LNCAP (cell line): ENCODE data around the gene PRSS22.

Experiments
- TF ChIP-seq, protein P1 (sequence below): fragments of 450-650 bp; IDR thresholded peaks from 2 replicates; pipeline ENCODE4 v1.5.1; 2017; ENCODE audit warnings: mild to moderate bottlenecking

PRSS22 gene

DNA sequence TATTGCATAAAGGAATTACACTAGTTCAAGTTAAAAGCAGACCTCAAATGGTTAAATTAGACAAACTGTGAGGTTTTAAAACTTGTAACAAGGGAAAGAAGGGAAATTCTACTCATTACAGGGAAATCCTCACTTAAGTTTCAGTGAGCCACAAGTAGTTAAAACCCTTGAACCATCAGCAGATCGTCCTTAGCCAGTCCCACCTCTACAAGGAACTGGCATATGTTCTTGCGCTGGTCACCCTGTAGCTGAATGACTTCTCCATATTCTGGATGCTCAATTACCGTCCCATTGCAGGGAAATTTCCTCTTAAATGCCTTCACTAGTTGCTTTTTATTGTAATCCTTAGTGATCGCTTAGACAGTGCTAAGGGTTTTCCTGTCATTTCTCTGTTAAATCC, 35.5 kb downstream of the PRSS22 start:
- TF ChIP-seq, protein P1, sequence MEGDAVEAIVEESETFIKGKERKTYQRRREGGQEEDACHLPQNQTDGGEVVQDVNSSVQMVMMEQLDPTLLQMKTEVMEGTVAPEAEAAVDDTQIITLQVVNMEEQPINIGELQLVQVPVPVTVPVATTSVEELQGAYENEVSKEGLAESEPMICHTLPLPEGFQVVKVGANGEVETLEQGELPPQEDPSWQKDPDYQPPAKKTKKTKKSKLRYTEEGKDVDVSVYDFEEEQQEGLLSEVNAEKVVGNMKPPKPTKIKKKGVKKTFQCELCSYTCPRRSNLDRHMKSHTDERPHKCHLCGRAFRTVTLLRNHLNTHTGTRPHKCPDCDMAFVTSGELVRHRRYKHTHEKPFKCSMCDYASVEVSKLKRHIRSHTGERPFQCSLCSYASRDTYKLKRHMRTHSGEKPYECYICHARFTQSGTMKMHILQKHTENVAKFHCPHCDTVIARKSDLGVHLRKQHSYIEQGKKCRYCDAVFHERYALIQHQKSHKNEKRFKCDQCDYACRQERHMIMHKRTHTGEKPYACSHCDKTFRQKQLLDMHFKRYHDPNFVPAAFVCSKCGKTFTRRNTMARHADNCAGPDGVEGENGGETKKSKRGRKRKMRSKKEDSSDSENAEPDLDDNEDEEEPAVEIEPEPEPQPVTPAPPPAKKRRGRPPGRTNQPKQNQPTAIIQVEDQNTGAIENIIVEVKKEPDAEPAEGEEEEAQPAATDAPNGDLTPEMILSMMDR = no peak

DNA sequence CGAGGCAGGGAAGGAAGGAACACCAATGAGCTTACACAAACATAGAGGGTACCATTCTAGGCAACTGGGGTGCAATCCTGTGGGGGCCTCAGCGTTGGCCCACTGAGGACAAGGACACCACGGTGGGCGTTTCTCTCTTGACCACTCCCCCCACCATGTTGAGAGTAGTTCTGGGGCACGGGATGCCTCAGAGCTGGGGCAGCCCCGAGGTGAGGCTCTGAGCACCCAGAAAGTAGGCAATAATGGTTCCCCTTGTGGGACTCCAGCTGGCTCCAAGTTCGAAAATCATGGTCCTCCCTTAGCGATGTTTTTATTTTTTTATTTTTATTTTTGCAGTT, 35.8 kb downstream of the PRSS22 start:
- TF ChIP-seq, protein P1 = no peak

DNA sequence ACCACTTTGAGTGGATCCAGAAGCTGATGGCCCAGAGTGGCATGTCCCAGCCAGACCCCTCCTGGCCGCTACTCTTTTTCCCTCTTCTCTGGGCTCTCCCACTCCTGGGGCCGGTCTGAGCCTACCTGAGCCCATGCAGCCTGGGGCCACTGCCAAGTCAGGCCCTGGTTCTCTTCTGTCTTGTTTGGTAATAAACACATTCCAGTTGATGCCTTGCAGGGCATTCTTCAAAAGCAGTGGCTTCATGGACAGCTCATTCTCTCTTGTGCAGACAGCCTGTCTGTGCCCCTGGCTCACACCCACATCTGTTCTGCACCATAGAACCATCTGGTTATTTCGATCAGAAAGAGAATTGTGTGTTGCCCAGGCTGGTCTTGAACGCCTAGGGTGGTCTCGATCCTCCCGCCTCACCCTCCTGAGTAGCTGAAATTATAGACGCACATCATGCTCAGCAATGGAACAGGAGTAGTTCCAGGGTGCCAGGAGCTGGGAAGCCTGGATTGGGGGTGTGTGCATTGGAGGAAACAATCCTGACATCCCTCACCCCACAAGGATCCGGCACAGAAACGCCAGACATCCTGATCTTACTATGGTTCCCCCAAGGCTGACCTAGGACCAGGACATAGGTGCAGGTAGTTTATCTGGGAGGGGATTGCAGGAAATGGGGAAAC, 36.3 kb downstream of the PRSS22 start:
- TF ChIP-seq, protein P1 = no peak

DNA sequence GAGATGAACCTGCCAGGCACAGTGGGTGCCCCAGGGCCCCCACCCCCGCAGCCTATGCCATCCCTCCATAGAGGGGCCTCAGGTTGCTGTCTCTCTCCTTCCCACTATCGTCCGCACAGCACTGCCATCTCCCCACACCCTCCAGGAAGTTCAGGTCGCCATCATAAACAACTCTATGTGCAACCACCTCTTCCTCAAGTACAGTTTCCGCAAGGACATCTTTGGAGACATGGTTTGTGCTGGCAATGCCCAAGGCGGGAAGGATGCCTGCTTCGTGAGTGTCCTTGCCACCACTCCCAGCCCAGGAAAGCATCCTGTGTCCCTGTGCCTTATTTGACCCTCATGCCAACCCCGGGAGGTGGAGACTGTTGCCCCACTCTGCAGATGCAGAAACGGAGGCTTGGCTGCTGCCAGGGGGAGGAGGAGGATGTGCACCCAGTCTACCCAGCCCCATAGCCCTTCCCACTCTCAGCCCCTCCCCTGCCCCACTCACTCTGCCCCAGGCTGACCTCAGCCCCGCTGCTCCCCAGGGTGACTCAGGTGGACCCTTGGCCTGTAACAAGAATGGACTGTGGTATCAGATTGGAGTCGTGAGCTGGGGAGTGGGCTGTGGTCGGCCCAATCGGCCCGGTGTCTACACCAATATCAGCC, 37.0 kb downstream of the PRSS22 start:
- TF ChIP-seq, protein P1 = no peak

DNA sequence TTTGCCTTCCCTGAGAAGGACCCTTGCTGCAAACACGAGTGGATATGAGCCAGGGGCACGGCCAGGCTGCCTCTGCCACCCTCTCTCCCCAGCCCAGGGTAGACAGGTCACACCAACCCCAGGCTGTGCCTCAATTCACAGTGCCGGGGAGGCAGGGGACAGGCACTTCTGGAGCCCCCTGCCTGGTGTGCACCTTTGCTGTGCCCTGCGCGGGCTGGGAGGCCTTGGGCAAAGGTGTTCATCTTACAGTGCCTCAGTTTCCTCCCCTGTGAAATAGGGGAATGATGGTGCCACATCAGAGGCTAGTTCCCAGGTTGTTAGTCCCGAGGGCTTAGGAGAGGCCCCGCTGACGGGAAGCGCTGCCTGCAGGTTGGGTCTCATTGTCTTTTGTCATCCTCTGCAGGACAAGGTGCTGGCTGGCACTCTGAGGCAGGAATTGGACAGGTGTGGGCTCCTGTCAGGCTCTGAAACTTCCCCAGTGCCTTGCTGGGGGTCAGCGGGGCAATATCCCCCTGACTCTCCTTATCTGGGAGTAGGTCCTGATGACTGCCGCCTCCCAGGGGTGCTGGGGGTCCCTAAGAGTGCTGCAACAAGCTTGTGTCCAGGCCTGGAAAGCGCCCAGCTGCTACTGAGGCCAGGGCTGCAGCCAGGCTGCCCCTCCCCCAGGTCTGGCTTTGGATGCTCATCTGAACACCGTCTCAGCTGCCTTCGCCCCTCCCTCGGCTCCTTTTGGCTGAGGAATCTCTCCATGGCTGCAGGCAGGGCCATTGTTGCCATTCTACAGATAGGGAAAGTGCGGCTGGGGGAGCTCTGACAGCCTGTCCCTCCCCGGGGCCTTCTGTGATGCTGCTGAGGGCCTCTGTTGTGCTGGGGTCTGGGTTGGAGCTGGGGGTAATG, 37.8 kb downstream of the PRSS22 start:
- TF ChIP-seq, protein P1 = no peak

DNA sequence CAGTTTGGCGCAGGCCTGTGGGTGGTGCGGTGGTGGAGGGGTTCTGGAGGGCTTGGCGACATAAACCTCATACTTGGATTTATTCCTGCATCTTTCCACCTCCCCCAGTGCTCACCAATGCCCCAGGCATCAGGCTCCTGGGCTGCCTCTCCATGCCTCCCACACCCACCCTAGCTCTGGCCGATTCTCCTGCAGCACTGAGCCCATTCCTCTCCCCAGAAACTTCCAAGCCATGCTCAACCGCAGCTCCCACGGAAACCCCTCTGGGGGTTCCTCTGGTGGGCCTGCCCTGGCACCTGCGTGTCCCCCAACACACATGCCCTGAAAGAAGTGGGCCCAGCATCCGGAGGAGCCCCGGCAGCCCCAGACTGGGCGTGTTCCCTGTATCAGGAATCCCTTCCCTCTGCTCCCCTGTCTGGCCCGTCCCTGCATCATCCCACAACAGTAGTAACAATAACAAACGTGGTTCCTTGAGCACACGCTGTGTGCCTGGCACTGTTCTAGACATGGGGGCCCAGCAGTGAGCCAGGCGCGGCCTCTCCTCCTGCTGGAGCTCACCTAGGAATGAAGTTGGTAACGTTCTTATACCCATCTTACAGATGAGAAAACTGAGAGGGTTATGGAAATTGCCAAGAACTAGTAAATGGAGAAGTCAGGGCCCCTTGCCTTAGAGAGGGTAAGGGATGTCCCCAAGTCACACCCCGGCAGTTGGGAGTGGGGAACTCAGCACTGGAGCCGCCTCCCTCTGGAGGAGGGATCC, 38.6 kb downstream of the PRSS22 start:
- TF ChIP-seq, protein P1 = no peak

DNA sequence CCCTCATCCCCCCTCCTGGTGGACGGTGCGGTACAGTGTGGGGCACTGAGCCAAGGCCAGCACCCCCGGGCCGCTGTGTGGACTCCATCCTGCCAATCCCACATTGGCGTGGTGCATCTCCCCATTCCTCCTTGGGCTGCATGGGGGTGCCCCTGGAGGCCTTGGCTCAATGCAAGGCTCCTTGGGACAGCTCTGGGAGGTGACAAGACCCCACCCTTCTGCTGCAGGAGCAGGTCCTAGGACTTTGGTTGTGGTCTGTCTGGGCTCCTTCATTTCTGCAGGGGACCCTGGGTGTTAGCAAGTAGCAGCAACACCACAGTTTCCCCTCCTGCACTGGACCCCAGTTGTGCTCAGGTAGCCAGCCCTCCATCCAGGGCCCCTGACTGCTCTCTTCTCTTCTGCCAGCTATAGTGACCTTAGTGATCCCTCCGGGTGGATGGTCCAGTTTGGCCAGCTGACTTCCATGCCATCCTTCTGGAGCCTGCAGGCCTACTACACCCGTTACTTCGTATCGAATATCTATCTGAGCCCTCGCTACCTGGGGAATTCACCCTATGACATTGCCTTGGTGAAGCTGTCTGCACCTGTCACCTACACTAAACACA, 39.6 kb downstream of the PRSS22 start:
- TF ChIP-seq, protein P1 = no peak
